B cell (primary cell): ENCODE results near the gene CTDP1. TPM values are rescaled to one million over a fixed set of nuclear protein-coding genes. Genes with fewer than 3 reads are reported as not detected.

ENCODE experiments used
- ATAC-seq: fragments of 200-7000 bp; cut with Tn5 transposase; one replicate; pipeline ENCODE4 v1.10.0; 2021; ENCODE audit warnings: low read depth, mild to moderate bottlenecking, moderate number of reproducible peaks, moderate library complexity
- CTCF ChIA-PET: fragments of 350-600 bp; sonication (Branson Sonifier 250); formaldehyde crosslinking; loops from one replicate; lab custom pipeline; 2021; ENCODE audit warnings: antibody characterized with exemption, inconsistent platforms; lab: Charles Lee
- POLR2A ChIA-PET: fragments of 350-600 bp; sonication (Branson Sonifier 250); formaldehyde crosslinking; loops from one replicate; lab custom pipeline; 2021; ENCODE audit warnings: antibody characterized with exemption; lab: Charles Lee
- DNase-seq: peaks from one replicate; pipeline ENCODE4 v3.0.0; 2013
- H2AFZ ChIP-seq: 2 replicates; pipeline ENCODE4 v1.6.1; 2012; ENCODE audit warnings: mild to moderate bottlenecking, low read depth, low read length; ENCODE audit not compliant: insufficient read depth, poor library complexity, severe bottlenecking
- H3K27ac ChIP-seq, 2 donors: 1 replicate in 1 of 2; 2 replicates in 1 of 2; pipeline ENCODE4 v1.5.1; 2012 to 2013; ENCODE audit warnings: low read length in 2 of 2, mild to moderate bottlenecking in 2 of 2, moderate library complexity in 1 of 2
- H3K27me3 ChIP-seq, 4 experiments: fragments of 200-600 bp in 1 of 4; sonication (generic) in 1 of 4; replicated peaks in 1 of 4; 1 replicate in 2 of 4; 2 replicates in 2 of 4; pipeline versions ENCODE4 v1.6.1 to v1.7.0; 2013 to 2016; ENCODE audit warnings: low read length in 3 of 4, mild to moderate bottlenecking in 2 of 4, mixed read lengths in 1 of 4, moderate library complexity in 1 of 4; ENCODE audit not compliant: insufficient read depth in 4 of 4, control insufficient read depth in 3 of 4; ENCODE audit errors: control extremely low read depth in 1 of 4
- H3K36me3 ChIP-seq, 2 experiments: replicated peaks in 1 of 2; 1 replicate in 1 of 2; 2 replicates in 1 of 2; pipeline versions ENCODE4 v1.6.1 to v1.7.1; 2013; ENCODE audit warnings: low read length in 1 of 2; ENCODE audit not compliant: insufficient read depth in 2 of 2, control insufficient read depth in 1 of 2; ENCODE audit errors: control extremely low read depth in 1 of 2, extremely low read depth in 1 of 2
- H3K4me1 ChIP-seq, 2 donors: fragments of 200-600 bp in 1 of 2; sonication (generic) in 1 of 2; 1 replicate in 1 of 2; 2 replicates in 1 of 2; pipeline versions ENCODE4 v1.5.1 to v1.6.1; 2013 to 2017; ENCODE audit warnings: low read length in 2 of 2; ENCODE audit not compliant: control insufficient read depth in 2 of 2, insufficient read depth in 2 of 2
- H3K4me2 ChIP-seq: replicated peaks from 2 replicates; pipeline ENCODE3; 2012; ENCODE audit warnings: mild to moderate bottlenecking, low read depth, low read length; ENCODE audit not compliant: poor library complexity, severe bottlenecking
- H3K4me3 ChIP-seq, 5 experiments: fragments of 200-600 bp in 1 of 5; sonication (generic) in 1 of 5; 1 replicate in 3 of 5; 2 replicates in 2 of 5; pipeline versions ENCODE4 v1.5.1 to v1.7.0; 2011 to 2016; ENCODE audit warnings: low read length in 4 of 5, mild to moderate bottlenecking in 4 of 5, low read depth in 2 of 5, control low read depth in 1 of 5, moderate library complexity in 1 of 5; ENCODE audit not compliant: insufficient read depth in 1 of 5; ENCODE audit errors: control extremely low read depth in 1 of 5, extremely low read depth in 1 of 5
- H3K79me2 ChIP-seq: fragments of 200-600 bp; sonication (generic); one replicate; pipeline ENCODE4 v1.6.0; 2016; ENCODE audit warnings: low read length; ENCODE audit not compliant: control insufficient read depth, insufficient read depth
- H3K9ac ChIP-seq: fragments of 200-600 bp; sonication (generic); 2 replicates; pipeline ENCODE4 v1.6.1; 2017; ENCODE audit warnings: mild to moderate bottlenecking, low read length, moderate library complexity
- H3K9me3 ChIP-seq, 3 donors: one replicate each; pipeline versions ENCODE4 v1.6.1 to v1.7.1; 2013; ENCODE audit warnings: low read length in 2 of 3; ENCODE audit not compliant: control insufficient read depth in 2 of 3, insufficient read depth in 1 of 3; ENCODE audit errors: control extremely low read depth in 1 of 3
- H4K20me1 ChIP-seq: 2 replicates; pipeline ENCODE4 v1.6.0; 2012; ENCODE audit warnings: mild to moderate bottlenecking, low read length; ENCODE audit not compliant: insufficient read depth, control insufficient read depth, poor library complexity, severe bottlenecking
- H3K27ac Mint-ChIP-seq: one replicate; pipeline ENCODE4 v1.8.0; 2021; ENCODE audit warnings: mixed read lengths
- H3K27me3 Mint-ChIP-seq: one replicate; pipeline ENCODE4 v1.8.0; 2021; ENCODE audit warnings: mixed read lengths
- H3K4me1 Mint-ChIP-seq: one replicate; pipeline ENCODE4 v1.8.0; 2021; ENCODE audit warnings: mixed read lengths
- H3K4me3 Mint-ChIP-seq: one replicate; pipeline ENCODE4 v1.8.0; 2021; ENCODE audit warnings: mixed read lengths
- H3K9me3 Mint-ChIP-seq: one replicate; pipeline ENCODE4 v1.8.0; 2022; ENCODE audit warnings: mixed read lengths; ENCODE audit not compliant: insufficient read depth
- EZH2 ChIP-seq: IDR thresholded peaks from 2 replicates; pipeline ENCODE4 v1.6.1; 2012; ENCODE audit warnings: borderline replicate concordance, low read depth, mild to moderate bottlenecking, moderate library complexity, low read length; ENCODE audit not compliant: insufficient read depth, poor library complexity, severe bottlenecking
- WGBS: methylation state at CpG from one replicate; pipeline ENCODE4 v1.1.5; 2013; ENCODE audit warnings: missing lambda C conversion rate; ENCODE audit not compliant: insufficient coverage; 5-methylcytosine and 5-hydroxymethylcytosine counted together
- intact Hi-C: fragments of 100-400 bp; cut with micrococcal nuclease; formaldehyde crosslinking; loops from one replicate; pipeline ENCODE4 v1.10.0; 2022
- polyA plus RNA-seq: library from polyadenylated mRNA; depleted of rRNA; stranded (reverse); fragments of >200 nt; gene quantifications from 2 replicates; pipeline ENCODE4 v1.2.3, GENCODE V29; 2012
- total RNA-seq, 2 donors: library from RNA; stranded (reverse); fragments of 120-200 nt in 1 of 2; gene quantifications; 1 replicate in 1 of 2; 2 replicates in 1 of 2; pipeline versions ENCODE4 v1.2.3 to v1.2.4, GENCODE V29; 2013 to 2022
- TF ChIP-seq, protein P1 (sequence below): fragments of 200-600 bp; IDR thresholded peaks from one replicate; pipeline ENCODE4 v1.8.0; 2022; ENCODE audit warnings: antibody characterized with exemption, mild to moderate bottlenecking

The CTDP1 gene
- total and polyA plus RNA-seq, 2 donors (not counting 1 experiment from before 2014, with no cell fraction given): 14.3 to 33.3 TPM

DNA sequence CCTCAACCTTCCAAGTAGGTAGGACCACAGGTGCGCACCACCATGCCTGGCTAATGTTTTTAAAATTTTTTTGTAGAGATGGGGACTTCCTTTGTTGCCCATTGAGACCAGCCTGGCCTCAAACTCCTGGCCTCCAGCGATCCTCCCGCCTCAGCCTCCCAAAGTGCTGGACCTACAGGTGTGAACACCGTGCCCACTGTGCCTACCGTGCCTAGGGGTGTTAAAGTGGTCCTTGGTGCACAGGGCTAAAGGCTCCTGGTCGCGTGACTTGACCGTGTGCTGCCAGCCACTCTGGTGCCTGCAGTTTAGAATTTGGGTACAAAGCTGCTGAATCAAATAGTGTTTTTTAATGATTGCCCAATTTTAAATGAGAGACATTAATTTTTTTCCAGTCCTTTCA, 67.1 kb downstream of the CTDP1 start:
- no peaks in the 10 kb centered on the region for H3K4me1 Mint-ChIP-seq
- Histone ChIP-seq H3K27me3 (no peaks in the 10 kb centered on the region), H3K9ac (no peak overlapping the region), H3K4me2 (no peak overlapping the region), H3K4me3 (no peak overlapping the region), H4K20me1 (peaks cover 6% of the 10 kb centered on the region), H3K27ac (no peak overlapping the region), H3K36me3 (peaks cover 8 to 39% of the 10 kb centered on the region in 2 experiments), H3K9me3 (peaks cover 0 to 19% (median 0%) of the 10 kb centered on the region in 3 donors), H2AFZ (no peak overlapping the region), H3K4me1 (no peaks in the 10 kb centered on the region), H3K79me2 (peaks cover 3% of the 10 kb centered on the region)
- DNase-seq: no peak
- 100% methylated on average over 5 of the region's 8 CpGs for WGBS
- intact Hi-C loops: no loop called here
- H3K27me3 Mint-ChIP-seq: no peaks in the 10 kb centered on the region
- no peak overlapping the region for H3K4me3 Mint-ChIP-seq
- POLR2A ChIA-PET: no interaction called here
- no peak overlapping the region for H3K27ac Mint-ChIP-seq
- TF ChIP-seq EZH2: no peak
- TF ChIP-seq, protein P1, sequence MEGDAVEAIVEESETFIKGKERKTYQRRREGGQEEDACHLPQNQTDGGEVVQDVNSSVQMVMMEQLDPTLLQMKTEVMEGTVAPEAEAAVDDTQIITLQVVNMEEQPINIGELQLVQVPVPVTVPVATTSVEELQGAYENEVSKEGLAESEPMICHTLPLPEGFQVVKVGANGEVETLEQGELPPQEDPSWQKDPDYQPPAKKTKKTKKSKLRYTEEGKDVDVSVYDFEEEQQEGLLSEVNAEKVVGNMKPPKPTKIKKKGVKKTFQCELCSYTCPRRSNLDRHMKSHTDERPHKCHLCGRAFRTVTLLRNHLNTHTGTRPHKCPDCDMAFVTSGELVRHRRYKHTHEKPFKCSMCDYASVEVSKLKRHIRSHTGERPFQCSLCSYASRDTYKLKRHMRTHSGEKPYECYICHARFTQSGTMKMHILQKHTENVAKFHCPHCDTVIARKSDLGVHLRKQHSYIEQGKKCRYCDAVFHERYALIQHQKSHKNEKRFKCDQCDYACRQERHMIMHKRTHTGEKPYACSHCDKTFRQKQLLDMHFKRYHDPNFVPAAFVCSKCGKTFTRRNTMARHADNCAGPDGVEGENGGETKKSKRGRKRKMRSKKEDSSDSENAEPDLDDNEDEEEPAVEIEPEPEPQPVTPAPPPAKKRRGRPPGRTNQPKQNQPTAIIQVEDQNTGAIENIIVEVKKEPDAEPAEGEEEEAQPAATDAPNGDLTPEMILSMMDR: no peak
- H3K9me3 Mint-ChIP-seq: no peaks in the 10 kb centered on the region
- CTCF ChIA-PET: no interaction called here
- ATAC-seq: no peak

DNA sequence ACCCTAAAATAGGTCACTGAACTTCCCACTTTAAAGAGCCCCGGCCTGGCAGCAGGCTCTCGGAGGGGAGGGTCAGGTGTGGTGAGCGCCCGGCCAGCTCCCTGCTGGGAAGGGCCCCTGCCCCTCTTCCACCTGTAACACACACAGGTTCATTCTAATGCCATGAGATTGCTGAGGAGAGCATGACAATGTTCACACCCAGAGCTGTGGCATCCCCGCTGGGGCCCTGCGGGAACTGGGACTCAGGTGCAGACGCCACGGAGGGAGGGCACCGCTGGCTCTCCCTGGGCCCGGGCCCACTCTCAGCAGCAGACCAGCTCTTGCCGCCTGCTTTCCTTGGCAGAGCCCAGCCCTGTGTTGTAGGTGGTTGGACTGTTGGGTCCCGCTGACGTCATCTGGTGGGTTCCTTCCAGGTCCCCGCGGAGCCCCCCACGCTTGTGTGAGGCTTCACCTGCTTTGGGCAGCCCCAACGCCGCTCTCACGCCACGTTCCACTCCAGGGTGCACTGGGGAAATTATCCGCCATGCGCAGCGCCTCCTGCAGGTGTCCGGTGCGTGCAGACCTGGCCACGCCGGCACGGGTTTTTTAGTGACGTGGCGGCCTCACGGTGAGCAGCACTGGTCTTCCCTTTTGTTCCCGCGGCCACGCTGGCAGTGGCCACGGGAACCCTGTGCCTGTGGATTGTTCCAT, 67.7 kb downstream of the CTDP1 start:
- Histone ChIP-seq H2AFZ (no peak overlapping the region), H3K27me3 (no peaks in the 10 kb centered on the region), H3K4me2 (no peak overlapping the region), H3K27ac (no peak overlapping the region), H3K4me1 (no peaks in the 10 kb centered on the region), H4K20me1 (peaks cover 6% of the 10 kb centered on the region), H3K79me2 (peaks cover 3% of the 10 kb centered on the region), H3K9ac (no peak overlapping the region), H3K9me3 (peaks cover 0 to 19% (median 0%) of the 10 kb centered on the region in 3 donors), H3K36me3 (peaks cover 8 to 37% of the 10 kb centered on the region in 2 experiments), H3K4me3 (no peak overlapping the region)
- POLR2A ChIA-PET: no interaction called here
- ATAC-seq: no peak
- Mint-ChIP-seq H3K4me1 (no peaks in the 10 kb centered on the region), H3K9me3 (no peaks in the 10 kb centered on the region), H3K27me3 (no peaks in the 10 kb centered on the region), H3K4me3 (no peak overlapping the region), H3K27ac (no peak overlapping the region)
- DNase-seq: no peak
- CTCF ChIA-PET: no interaction called here
- WGBS: 98% methylated on average over 34 of the region's 35 CpGs
- TF ChIP-seq EZH2: no peak
- TF ChIP-seq, protein P1: no peak
- intact Hi-C loops: no loop called here
